Neural crest cell (in vitro differentiated cells): ENCODE data around the gene MINDY4. TPM values are rescaled to one million over a fixed set of nuclear protein-coding genes. Genes with fewer than 3 reads are reported as not detected.
A peak's percentile ranks its signal among the peaks of the same experiment; 100 is the strongest.

Source experiments
- DNase-seq: peaks from one replicate; pipeline ENCODE4 v3.0.0; 2021; ENCODE audit warnings: low read depth, mixed read lengths, low spot score
- H3K27ac Mint-ChIP-seq: one replicate; pipeline ENCODE4 v1.8.0; 2021; ENCODE audit warnings: mild to moderate bottlenecking, mixed read lengths; ENCODE audit not compliant: unreplicated experiment
- H3K27me3 Mint-ChIP-seq: 2 replicates; pipeline ENCODE4 v1.8.0; 2021; ENCODE audit warnings: low read depth, mild to moderate bottlenecking, mixed read lengths
- H3K36me3 Mint-ChIP-seq: 2 replicates; pipeline ENCODE4 v1.8.0; 2021; ENCODE audit warnings: low read depth, mild to moderate bottlenecking, mixed read lengths
- H3K4me1 Mint-ChIP-seq: 2 replicates; pipeline ENCODE4 v1.8.0; 2021; ENCODE audit warnings: mixed read lengths
- H3K4me3 Mint-ChIP-seq: one replicate; pipeline ENCODE4 v1.8.0; 2021; ENCODE audit warnings: mild to moderate bottlenecking, mixed read lengths
- H3K9me3 Mint-ChIP-seq: 2 replicates; pipeline ENCODE4 v1.8.0; 2021; ENCODE audit warnings: mixed read lengths
- CTCF ChIP-seq: fragments of 200-600 bp; sonication (generic); conservative IDR thresholded peaks from 2 replicates; pipeline ENCODE4 v1.5.0; 2021; ENCODE audit warnings: antibody characterized with exemption, mild to moderate bottlenecking
- total RNA-seq: library from RNA; stranded (reverse); gene quantifications from 2 replicates; pipeline ENCODE4 v1.2.1, GENCODE V29; 2021

The MINDY4 gene
- total RNA-seq, 1 donor from 2014 or later, result 9.2 TPM

- H3K27ac Mint-ChIP-seq, result no peak overlapping the region
- TF ChIP-seq CTCF, result no peak
- H3K27me3 Mint-ChIP-seq, result no peaks in the 10 kb centered on the region
- no peak for DNase-seq
- H3K4me1 Mint-ChIP-seq, result no peaks in the 10 kb centered on the region
- H3K4me3 Mint-ChIP-seq, result no peak overlapping the region
- H3K36me3 Mint-ChIP-seq, result no peaks in the 10 kb centered on the region
- no peaks in the 10 kb centered on the region for H3K9me3 Mint-ChIP-seq
Observed at GRCh38 chr7:30905078-30906012, 134.1 kb downstream of the MINDY4 start.

DNA sequence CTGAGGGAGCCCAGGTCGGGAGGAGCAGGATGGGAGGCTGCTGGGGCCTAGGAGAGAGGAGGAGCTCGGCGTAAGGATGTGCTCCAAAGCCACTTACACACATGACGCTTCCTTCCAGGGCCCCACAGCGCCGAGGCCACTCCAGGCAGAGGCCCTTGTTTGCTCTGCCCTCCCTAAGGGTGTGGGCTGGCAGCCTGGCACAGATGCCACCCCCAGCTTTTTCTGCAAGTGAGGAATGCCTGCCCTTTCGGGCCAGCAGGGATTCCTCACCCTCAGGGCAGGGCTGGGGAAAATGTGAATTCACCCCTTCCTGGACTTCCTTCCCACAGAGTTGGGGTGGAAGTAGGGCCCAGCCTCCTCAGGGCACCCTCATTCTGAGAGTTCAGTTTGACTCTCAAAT, 134.8 kb downstream of the MINDY4 start:
- Mint-ChIP-seq H3K4me1 (no peaks in the 10 kb centered on the region), H3K9me3 (no peaks in the 10 kb centered on the region), H3K4me3 (no peak overlapping the region), H3K27ac (no peak overlapping the region), H3K36me3 (no peaks in the 10 kb centered on the region), H3K27me3 (no peaks in the 10 kb centered on the region)
- no peak for DNase-seq
- TF ChIP-seq CTCF, result no peak

GRCh38 chr7:30906515-30907240, 135.5 kb downstream of the MINDY4 start:
- H3K9me3 Mint-ChIP-seq, result no peaks in the 10 kb centered on the region
- H3K27ac Mint-ChIP-seq, result no peak overlapping the region
- no peak for DNase-seq
- H3K4me1 Mint-ChIP-seq, result no peaks in the 10 kb centered on the region
- H3K4me3 Mint-ChIP-seq, result no peak overlapping the region
- TF ChIP-seq CTCF, result no peak
- H3K36me3 Mint-ChIP-seq, result no peaks in the 10 kb centered on the region
- H3K27me3 Mint-ChIP-seq, result no peaks in the 10 kb centered on the region

GRCh38 chr7:30907527-30908267, 136.5 kb downstream of the MINDY4 start:
- peaks cover 1% of the 10 kb centered on the region for H3K4me1 Mint-ChIP-seq
- no peak for TF ChIP-seq CTCF
- no peak for DNase-seq
- no peaks in the 10 kb centered on the region for H3K27me3 Mint-ChIP-seq
- H3K9me3 Mint-ChIP-seq, result no peaks in the 10 kb centered on the region
- H3K27ac Mint-ChIP-seq, result no peak overlapping the region
- no peaks in the 10 kb centered on the region for H3K36me3 Mint-ChIP-seq
- H3K4me3 Mint-ChIP-seq, result no peak overlapping the region

DNA sequence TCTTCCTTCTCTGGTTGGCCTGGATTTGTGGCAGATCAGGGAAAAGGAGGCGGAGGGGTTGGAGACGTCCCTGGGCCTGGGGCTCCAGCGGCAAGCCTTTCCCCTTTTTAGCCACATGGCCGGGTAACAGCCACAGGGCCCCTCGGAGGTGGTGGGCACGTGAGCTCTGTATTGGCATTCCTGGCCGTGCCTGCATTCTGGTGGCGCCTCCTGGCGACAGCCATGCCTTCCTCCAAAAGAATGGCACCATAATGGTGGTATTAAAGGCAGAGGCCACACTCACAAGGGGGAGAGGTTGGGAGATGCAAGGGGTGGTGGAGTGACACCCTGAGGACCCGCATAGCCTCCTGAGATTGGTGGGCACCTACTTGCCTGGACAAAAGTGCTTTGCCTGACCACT, 137.5 kb downstream of the MINDY4 start:
- Mint-ChIP-seq H3K27me3 (no peaks in the 10 kb centered on the region), H3K9me3 (no peaks in the 10 kb centered on the region), H3K4me3 (no peak overlapping the region), H3K36me3 (no peaks in the 10 kb centered on the region), H3K4me1 (peaks cover 5% of the 10 kb centered on the region), H3K27ac (no peak overlapping the region)
- TF ChIP-seq CTCF, result peak; percentile 23
- no peak for DNase-seq
